T-helper 1 cell (primary cell): ENCODE data around the gene NR4A1.
"Not testable (repeated sequence)": the region's sequence is repeated elsewhere in the genome, so short reads cannot be mapped to it uniquely, and the experiment has no call there.

Experiments
- DNase-seq, 5 donors: peaks; one replicate each; pipeline ENCODE4 v3.0.0-alpha.2; 2012 to 2020

The NR4A1 gene

GRCh38 chr12:52104431-52105089 lies 53.3 kb downstream of the NR4A1 start:
- DNase-seq = not testable (repeated sequence)
